ENCODE results near the gene CUBN. TPM values are rescaled to one million over a fixed set of nuclear protein-coding genes. Genes with fewer than 3 reads are reported as not detected.

Gene CUBN
- total RNA-seq, 3 donors from 2014 or later, result 0.31 to 1.9 (median 0.38) TPM

DNA sequence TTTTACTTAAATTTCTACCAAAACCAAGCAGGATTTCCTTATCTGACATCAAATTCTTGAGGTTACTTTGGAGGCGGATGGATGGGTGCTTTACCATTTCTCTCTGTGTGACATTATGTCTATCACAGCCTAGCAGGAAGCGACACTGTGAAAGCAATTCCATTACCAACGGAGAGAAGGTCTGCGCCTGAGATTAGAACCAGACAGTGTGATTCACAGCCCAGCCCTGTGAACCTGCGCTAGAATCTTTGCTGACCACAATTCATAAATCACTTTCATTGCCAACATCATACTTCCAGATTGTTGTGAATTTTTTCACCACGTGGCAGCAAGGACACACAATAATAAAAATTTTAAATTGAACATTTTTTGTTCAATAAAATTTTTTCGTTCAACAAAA is 126.5 kb downstream of the CUBN start:
- Histone ChIP-seq H3K4me1 (ENCODE audit: low read depth) (no peaks in the 10 kb centered on the region), H3K4me3 (no peak overlapping the region), H3K9me3 (no peaks in the 10 kb centered on the region), H3K36me3 (ENCODE audit: low read depth) (no peaks in the 10 kb centered on the region)
- peak in 1 of 3 donors; percentile 30 for DNase-seq
- peak; percentile 47 for ATAC-seq
- intact Hi-C loops (cut with DNase I, micrococcal nuclease), result no loop called here
- TF ChIP-seq, protein P1, sequence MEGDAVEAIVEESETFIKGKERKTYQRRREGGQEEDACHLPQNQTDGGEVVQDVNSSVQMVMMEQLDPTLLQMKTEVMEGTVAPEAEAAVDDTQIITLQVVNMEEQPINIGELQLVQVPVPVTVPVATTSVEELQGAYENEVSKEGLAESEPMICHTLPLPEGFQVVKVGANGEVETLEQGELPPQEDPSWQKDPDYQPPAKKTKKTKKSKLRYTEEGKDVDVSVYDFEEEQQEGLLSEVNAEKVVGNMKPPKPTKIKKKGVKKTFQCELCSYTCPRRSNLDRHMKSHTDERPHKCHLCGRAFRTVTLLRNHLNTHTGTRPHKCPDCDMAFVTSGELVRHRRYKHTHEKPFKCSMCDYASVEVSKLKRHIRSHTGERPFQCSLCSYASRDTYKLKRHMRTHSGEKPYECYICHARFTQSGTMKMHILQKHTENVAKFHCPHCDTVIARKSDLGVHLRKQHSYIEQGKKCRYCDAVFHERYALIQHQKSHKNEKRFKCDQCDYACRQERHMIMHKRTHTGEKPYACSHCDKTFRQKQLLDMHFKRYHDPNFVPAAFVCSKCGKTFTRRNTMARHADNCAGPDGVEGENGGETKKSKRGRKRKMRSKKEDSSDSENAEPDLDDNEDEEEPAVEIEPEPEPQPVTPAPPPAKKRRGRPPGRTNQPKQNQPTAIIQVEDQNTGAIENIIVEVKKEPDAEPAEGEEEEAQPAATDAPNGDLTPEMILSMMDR (IDR thresholded peaks at IDR 0.05), result no peak

DNA sequence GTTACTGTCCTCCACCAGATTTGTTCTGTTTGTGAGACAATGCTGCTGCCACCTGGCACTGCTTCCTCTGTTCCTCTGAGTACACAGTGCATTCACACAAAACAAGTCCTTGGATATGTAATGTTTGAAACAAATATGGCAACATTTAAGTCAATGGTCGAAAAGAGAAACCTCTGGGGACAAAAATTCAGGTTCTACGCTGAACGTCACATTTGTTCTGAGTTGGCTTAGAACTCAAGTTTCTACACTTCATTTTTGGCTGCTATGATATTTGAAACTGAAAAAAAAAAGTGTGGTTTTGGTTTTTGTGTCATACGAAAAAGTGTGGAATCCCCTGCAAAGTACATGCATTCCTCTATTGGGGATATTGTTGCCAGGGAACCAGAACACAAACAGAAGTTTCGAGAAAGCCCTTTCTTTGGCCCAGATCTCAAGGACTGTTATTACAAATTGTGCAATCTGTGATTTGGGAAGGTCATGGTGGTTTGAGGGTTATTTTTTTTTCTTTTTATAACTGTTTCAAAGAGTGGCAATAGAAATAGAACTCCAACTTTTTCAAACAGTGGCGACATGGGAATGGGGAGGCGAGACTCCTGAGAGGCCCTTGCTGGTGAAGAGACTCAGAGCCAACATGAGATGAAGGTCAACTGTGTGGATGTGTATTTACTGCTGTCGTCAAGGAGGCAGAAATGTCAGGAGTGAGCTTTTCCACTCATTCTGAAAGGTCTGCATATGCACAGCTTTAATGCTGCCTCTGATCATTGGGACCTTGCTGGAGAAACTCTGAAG is 127.5 kb downstream of the CUBN start:
- TF ChIP-seq, protein P1 (IDR thresholded peaks at IDR 0.05), result no peak
- H3K9me3 ChIP-seq, result no peaks in the 10 kb centered on the region
- no peaks in the 10 kb centered on the region for H3K36me3 ChIP-seq (ENCODE audit: low read depth)
- ATAC-seq (peak; percentile 73), DNase-seq (peak in 1 of 3 donors; percentile 49)
- intact Hi-C loops (cut with DNase I, micrococcal nuclease), result no loop called here
- no peaks in the 10 kb centered on the region for H3K4me1 ChIP-seq (ENCODE audit: low read depth)
- H3K4me3 ChIP-seq, result no peak overlapping the region

DNA sequence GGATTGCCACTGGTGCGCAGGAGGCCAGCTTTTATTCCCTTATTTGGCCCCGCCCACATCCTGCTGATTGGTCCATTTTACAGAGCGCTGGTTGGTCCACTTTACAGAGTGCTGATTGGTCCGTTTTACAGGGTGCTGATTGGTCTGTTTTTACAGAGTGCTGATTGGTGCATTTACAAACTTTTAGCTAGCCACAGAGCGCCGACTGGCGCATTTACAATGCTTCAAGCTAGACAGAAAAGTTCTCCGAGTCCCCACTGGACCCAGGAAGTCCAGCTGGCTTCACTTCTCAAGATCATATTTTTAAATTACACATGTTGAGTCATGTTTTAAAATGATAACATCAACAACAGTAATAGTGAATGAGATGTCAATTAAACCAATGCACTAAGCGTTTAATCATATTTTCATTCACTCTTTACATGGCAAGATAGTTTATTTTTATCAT is 128.3 kb downstream of the CUBN start:
- no peaks in the 10 kb centered on the region for H3K9me3 ChIP-seq
- no peaks in the 10 kb centered on the region for H3K4me1 ChIP-seq (ENCODE audit: low read depth)
- no peak for DNase-seq
- TF ChIP-seq, protein P1 (IDR thresholded peaks at IDR 0.05), result no peak
- H3K4me3 ChIP-seq, result no peak overlapping the region
- intact Hi-C loops (cut with DNase I, micrococcal nuclease), result no loop called here
- no peak for ATAC-seq
- H3K36me3 ChIP-seq (ENCODE audit: low read depth), result no peaks in the 10 kb centered on the region

DNA sequence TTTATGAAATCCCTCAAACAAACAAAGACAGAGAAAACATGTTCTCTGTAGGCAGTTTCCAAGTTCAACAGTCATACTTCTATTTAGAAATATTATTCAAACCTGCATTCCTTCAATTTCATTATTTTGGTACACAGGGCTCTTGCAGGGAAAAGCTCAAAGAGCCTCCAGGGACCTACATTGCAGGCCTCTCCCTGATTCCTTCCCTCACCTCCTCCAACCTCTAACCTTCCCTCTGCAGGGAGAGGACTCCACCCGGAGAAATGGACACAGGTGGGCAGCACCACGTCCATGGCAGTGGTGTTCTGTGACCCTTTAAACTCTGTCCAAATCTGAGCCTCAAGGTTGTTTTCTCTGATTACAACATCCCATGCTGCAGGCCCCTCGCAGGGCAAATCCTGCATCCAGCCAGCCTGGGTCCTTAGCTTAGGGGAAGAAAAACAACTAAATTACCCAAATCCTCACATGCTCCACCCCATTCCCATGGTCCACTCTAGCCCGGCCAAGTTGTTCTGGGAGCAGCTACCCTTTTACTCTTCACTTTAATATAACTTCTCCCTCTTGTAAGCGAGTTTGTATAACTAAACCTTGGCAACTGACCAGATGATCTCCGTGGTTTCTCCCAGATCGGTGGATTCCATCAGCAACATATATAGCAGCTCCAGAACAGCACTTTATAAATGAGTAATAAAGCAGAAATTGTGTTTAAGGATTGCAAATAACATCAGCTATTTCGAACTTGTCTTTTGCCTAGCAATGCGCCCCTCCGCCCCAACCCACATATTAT is 129.8 kb downstream of the CUBN start:
- H3K4me1 ChIP-seq (ENCODE audit: low read depth), result no peaks in the 10 kb centered on the region
- DNase-seq (no peak), ATAC-seq (no peak)
- no peaks in the 10 kb centered on the region for H3K9me3 ChIP-seq
- intact Hi-C loops (cut with DNase I, micrococcal nuclease), result no loop called here
- H3K4me3 ChIP-seq, result no peak overlapping the region
- TF ChIP-seq, protein P1 (IDR thresholded peaks at IDR 0.05), result no peak
- H3K36me3 ChIP-seq (ENCODE audit: low read depth), result no peaks in the 10 kb centered on the region

DNA sequence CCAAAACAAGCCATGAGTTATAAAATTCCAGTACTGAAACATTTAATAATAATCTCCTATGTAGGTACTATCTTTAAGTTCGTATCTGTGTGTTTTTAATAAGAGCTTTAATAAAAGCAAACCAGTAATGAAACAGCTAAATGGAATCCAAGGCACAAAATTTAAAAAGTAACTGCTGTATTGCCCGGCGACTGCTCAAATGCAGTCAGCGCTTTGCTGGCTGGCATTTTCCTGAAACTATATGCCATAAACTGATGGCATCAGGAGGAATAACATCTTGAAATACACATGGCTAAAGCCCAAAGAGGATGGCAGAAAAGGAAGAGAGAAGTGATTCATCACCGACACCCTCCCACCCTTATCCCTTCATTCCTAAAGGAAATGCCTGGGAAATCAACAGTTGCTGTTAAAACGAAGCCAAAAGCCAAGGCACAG is 133.1 kb downstream of the CUBN start:
- DNase-seq, result no peak
- H3K4me3 ChIP-seq, result no peak overlapping the region
- ATAC-seq, result no peak
- no peaks in the 10 kb centered on the region for H3K9me3 ChIP-seq
- no peaks in the 10 kb centered on the region for H3K36me3 ChIP-seq (ENCODE audit: low read depth)
- H3K4me1 ChIP-seq (ENCODE audit: low read depth), result no peaks in the 10 kb centered on the region
- intact Hi-C loops (cut with DNase I, micrococcal nuclease), result no loop called here
- TF ChIP-seq, protein P1 (IDR thresholded peaks at IDR 0.05), result no peak

All from mucosa of descending colon (tissue), 3 donors.